GM10847 (cell line): Measurements from ENCODE around the gene STK39.

Experiments used
- POLR2A ChIP-seq: IDR thresholded peaks from 2 replicates; pipeline ENCODE4 v1.6.1; 2011; ENCODE audit not compliant: insufficient read length; ENCODE audit errors: extremely low read depth

Gene STK39

GRCh38 chr2:168159754-168160585 lies 87.4 kb downstream of the STK39 start:
- TF ChIP-seq POLR2A = no peak

GRCh38 chr2:168158586-168158985 lies 88.8 kb downstream of the STK39 start:
- TF ChIP-seq POLR2A = no peak

- TF ChIP-seq POLR2A = no peak
Observed at GRCh38 chr2:168157926-168158325, 89.5 kb downstream of the STK39 start.

GRCh38 chr2:168157070-168157469 lies 90.3 kb downstream of the STK39 start:
- no peak for TF ChIP-seq POLR2A

- TF ChIP-seq POLR2A = no peak
Observed at GRCh38 chr2:168156661-168157060, 90.7 kb downstream of the STK39 start.

GRCh38 chr2:168155680-168156079 lies 91.7 kb downstream of the STK39 start:
- TF ChIP-seq POLR2A = no peak

GRCh38 chr2:168155046-168155445 lies 92.3 kb downstream of the STK39 start:
- no peak for TF ChIP-seq POLR2A

- TF ChIP-seq POLR2A = no peak
Observed at GRCh38 chr2:168152902-168153530, 94.4 kb downstream of the STK39 start.

- no peak for TF ChIP-seq POLR2A
Observed at GRCh38 chr2:168149986-168150385, 97.4 kb downstream of the STK39 start.

GRCh38 chr2:168149150-168149974 lies 98.0 kb downstream of the STK39 start:
- TF ChIP-seq POLR2A = no peak

- TF ChIP-seq POLR2A = no peak
Observed at GRCh38 chr2:168147830-168148794, 99.3 kb downstream of the STK39 start.

GRCh38 chr2:168146892-168147810 lies 100.2 kb downstream of the STK39 start:
- no peak for TF ChIP-seq POLR2A

- TF ChIP-seq POLR2A = no peak
Observed at GRCh38 chr2:168145426-168146310, 101.7 kb downstream of the STK39 start.
